ENCODE measurements around the gene PKP3.
"Not testable (repeated sequence)": the region's sequence is repeated elsewhere in the genome, so short reads cannot be mapped to it uniquely, and the experiment has no call there.

Gene PKP3

GRCh38 chr11:400241-400689, 6.3 kb downstream of the PKP3 start:
- DNase-seq (ENCODE audit: low read depth, low spot score), result no peak
- no peak overlapping the region for H3K4me3 ChIP-seq (ENCODE audit: low read depth, low read length)
- in situ Hi-C loops (cut with HindIII; ENCODE audit: low sequenced_read_pairs), result no loop called here
- TF ChIP-seq CTCF (IDR thresholded peaks at IDR 0.05; ENCODE audit: low read depth, low read length), result no peak

GRCh38 chr11:401196-401595, 7.2 kb downstream of the PKP3 start:
- in situ Hi-C loops (cut with HindIII; ENCODE audit: low sequenced_read_pairs); H3K4me3 ChIP-seq (ENCODE audit: low read depth, low read length); DNase-seq (ENCODE audit: low read depth, low spot score): not testable (repeated sequence)

- no peak for TF ChIP-seq CTCF (IDR thresholded peaks at IDR 0.05; ENCODE audit: low read depth, low read length)
- no peak for DNase-seq (ENCODE audit: low read depth, low spot score)
- in situ Hi-C loops (cut with HindIII; ENCODE audit: low sequenced_read_pairs), result no loop called here
- no peak overlapping the region for H3K4me3 ChIP-seq (ENCODE audit: low read depth, low read length)
Measured at GRCh38 chr11:403021-403760, 9.2 kb downstream of the PKP3 start.

- H3K4me3 ChIP-seq (ENCODE audit: low read depth, low read length), result no peak overlapping the region
- TF ChIP-seq CTCF (IDR thresholded peaks at IDR 0.05; ENCODE audit: low read depth, low read length), result no peak
- in situ Hi-C loops (cut with HindIII; ENCODE audit: low sequenced_read_pairs), result no loop called here
- DNase-seq (ENCODE audit: low read depth, low spot score), result no peak
Measured at GRCh38 chr11:403761-404431, 9.9 kb downstream of the PKP3 start.

GRCh38 chr11:404551-405264, 10.7 kb downstream of the PKP3 start:
- no peak for TF ChIP-seq CTCF (IDR thresholded peaks at IDR 0.05; ENCODE audit: low read depth, low read length)
- no peak overlapping the region for H3K4me3 ChIP-seq (ENCODE audit: low read depth, low read length)
- in situ Hi-C loops (cut with HindIII; ENCODE audit: low sequenced_read_pairs), result no loop called here
- no peak for DNase-seq (ENCODE audit: low read depth, low spot score)

GRCh38 chr11:405323-405953, 11.4 kb downstream of the PKP3 start:
- TF ChIP-seq CTCF (IDR thresholded peaks at IDR 0.05; ENCODE audit: low read depth, low read length), result no peak
- in situ Hi-C loops (cut with HindIII; ENCODE audit: low sequenced_read_pairs), result no loop called here
- DNase-seq (ENCODE audit: low read depth, low spot score), result no peak
- no peak overlapping the region for H3K4me3 ChIP-seq (ENCODE audit: low read depth, low read length)

Measured in astrocyte of the spinal cord (primary cell).